GM18505 (cell line): ENCODE results near the gene RERE.

Experiments used
- ATAC-seq: cut with Tn5 transposase; IDR thresholded peaks from one replicate; pipeline ENCODE4 v1.9.1; 2021; ENCODE audit not compliant: unreplicated experiment
- POLR2A ChIP-seq: IDR thresholded peaks from 4 replicates; pipeline ENCODE4 v1.6.1; 2011; ENCODE audit warnings: borderline replicate concordance; ENCODE audit not compliant: insufficient read depth, insufficient read length; ENCODE audit errors: extremely low read depth

The RERE gene

DNA sequence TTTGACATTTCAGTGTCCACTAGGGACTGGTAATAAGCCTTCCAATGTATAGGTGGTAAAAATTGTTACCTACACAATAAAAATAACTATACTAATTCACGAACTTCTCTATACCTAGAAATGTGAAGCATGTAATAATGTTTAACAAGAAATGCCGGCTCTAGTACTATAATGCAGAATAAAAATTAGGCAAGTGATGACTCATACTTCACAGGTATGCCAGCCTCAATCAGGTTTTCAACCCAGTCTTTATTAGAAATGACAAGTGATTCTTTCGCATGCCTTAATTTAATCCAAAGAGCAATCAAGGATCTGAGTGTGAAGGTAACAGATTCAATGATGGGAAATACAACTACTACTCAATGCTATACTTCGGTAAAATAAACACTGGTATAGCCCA, 134.9 kb downstream of the RERE start:
- no peak for TF ChIP-seq POLR2A
- no peak for ATAC-seq

DNA sequence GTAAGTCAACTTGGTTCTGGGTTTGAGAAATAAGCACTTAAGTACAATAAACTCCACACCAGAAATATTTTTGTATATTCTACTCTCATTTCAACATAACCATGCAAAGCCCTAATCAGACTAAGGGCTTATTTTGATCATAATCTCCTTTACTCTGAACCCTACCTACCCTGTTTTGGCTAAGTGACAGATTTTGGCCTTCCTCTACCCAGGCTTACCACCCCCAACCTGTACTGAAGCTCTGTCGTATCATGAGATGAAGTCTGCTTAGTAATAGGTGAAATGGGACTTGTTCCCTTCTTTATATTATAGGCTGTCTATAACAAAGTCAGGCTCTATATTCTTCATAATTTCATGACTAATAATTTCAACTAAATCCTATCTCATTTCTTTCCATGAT, 135.5 kb downstream of the RERE start:
- TF ChIP-seq POLR2A, result no peak
- no peak for ATAC-seq

DNA sequence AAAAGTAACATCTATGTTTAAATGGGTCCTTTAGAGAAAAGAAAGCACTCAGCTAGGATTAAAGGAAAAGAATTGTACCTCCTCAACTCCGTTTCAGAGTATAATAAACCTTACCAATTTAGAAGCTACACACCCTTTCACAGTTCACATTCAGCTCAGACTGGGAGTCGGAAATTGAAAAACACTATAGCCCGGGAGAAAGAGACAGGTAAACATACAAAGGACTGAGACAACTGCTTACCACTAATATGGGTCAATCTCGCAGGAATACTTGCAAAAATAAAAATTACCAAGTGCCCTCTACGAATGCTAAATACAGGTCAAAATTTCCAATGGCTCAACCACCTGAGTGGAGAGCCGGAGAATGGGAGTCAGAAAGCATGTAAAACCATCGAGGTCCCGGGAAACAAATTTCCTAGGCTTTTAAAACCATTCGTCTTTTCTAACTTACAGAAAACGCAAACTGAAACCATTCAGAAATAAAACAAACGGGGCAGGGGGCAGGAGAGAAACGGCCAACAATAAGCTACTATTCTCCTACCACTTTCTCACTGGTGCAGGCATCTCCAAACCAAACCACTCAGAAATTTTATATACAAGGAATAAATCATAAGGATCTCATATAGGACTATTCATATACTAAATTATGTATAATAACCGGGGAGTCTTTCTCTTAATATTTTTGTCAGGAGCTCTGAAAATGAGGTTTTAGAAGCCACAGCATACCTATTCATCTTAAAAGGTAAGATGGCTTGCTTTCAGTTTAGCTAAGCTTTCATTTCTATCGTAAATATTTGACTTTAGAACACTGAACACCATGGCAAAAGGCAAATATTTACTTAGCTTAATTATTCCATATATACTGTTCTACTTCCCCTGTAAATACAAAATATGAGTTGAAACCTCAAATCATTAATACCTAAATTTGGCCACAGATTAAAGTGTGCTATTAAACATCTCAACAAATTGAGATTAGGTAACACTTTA, 136.5 kb downstream of the RERE start:
- no peak for TF ChIP-seq POLR2A
- ATAC-seq, result no peak

DNA sequence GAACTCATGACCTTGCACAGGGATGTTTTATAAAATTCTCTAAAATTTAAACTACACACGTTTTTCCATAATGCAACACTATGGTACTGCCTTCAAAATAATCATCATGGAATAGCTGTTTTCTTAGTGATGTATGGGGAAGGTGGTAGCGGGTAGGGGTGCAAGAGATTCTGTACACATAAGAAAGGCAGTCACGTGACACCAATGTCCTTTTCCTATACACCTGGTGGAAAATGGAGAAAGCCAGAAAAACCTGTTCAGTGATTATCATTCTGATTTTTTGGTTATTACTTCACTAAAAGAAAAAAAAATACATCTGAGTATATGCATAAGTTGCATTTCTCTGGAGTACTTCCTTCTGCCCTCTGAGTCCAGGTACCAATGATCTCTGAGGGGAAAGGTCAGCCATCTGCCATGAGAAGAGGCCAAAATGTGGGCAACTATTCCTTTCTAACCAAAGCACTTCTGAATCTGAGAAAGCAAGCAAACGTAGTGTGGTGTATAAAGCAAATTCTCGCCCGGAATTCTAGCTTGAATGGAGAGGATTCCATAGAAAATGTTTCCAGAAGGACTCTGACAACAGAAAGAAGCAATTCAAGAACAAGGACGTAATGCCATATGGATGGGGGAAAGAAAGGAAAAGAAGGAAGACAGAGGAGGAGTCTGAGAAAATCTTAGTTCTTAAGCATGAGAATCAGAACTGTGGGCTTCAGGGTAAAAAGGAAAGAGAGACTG, 137.3 kb downstream of the RERE start:
- ATAC-seq, result no peak
- TF ChIP-seq POLR2A, result no peak

DNA sequence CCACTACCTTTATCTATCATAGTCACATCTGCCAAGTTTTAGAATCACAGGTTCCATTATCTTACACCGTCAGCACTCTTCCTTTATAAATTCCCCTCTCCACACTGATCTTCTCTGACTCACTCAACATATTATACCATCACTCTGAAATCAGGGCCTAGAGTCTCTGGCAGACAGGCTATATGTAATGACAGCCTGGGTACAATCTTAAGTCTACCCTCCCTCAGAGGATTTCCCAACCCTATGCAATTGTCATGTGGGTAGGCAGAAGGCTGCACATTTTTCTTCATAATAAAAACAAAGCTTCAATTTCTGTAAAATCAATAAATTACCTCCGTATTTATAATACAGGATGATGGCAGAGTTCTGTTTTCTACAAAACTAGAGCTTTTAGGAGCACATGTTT, 138.0 kb downstream of the RERE start:
- ATAC-seq, result no peak
- no peak for TF ChIP-seq POLR2A

DNA sequence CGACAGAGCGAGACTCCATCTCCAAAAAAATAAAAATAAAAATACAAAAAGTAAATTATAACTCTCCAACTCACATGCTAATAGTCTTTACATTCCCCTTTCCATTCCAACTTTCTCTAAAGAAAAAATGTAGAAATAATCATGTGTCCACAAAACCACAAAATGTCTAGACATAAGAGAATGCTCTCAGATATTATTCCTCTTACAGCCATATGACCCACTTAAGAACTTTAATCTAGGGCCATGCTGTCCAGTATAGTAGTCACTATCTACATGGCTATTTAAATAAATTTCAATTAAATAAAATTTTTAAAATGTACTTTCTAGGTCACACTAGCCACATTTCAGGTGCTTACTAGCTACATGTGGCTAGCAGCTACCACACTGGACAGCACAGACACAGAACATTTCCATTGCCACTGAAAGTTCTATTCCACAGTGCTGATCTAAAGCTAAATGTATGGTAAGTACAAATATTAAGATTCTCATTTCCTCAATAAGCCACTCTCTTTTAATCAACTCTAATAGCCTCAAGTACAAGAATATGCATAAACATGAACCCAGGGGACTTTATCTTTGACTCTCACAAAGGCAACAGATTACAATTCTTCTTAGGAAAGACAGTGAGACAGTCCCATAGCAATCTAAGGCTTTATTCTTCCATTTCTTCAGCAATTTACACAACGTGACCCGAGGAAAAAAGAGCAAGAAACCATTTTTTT, 138.6 kb downstream of the RERE start:
- no peak for ATAC-seq
- TF ChIP-seq POLR2A, result no peak

DNA sequence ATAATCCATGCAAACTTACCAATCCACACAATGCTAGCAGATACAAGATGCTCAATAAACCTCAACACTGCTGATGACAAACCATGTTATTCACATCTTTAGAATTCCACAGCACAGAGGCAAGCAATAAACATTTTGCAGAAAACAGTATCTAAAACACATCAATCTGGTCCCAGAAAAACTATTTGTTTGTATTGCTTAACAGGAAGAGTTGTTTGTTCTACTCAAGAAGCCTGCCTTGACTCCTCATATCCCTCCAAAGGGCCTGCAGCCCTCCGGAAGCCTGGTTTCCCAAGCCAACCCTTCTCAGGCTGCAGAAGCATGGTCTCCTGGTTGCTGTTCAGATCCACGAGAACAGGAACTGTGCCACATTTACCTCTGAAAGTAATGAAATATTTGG, 139.7 kb downstream of the RERE start:
- no peak for ATAC-seq
- no peak for TF ChIP-seq POLR2A

DNA sequence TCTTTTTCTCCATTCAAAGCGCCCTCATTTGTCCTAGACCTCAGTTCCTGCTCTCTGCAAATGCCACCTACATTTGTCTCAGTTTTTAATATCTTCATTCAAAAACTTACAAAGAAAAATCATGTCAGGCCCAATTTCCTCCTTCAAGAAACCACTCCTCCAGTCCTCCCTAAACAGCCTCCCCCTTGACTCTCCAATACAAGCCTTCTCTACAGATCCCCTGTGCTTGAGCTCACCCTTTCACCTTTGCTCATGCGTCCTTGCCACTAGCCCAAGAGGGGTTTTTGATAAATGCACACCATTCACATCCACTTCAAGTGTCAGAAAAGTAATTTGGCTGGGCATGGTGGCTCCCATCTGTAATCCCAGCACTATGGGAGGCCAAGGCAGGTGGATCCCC, 140.6 kb downstream of the RERE start:
- no peak for TF ChIP-seq POLR2A
- ATAC-seq, result no peak

DNA sequence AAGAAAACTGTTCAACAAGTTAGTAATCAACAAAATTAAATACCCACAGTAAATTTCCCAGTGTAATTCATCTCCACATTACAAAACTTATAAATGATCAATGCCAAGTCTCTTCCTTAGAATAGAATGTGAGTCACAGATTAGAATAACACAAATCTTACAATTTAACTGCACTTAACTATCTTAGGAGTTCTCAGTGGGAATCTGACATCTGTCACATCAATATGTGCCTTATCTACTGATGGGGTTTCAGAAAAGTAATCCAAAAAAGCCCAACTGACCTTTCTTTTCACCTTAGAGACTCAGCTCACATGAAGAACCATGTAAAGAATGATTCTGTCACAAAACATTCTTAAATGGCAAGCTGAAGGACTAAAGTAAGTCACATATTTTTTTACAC, 141.4 kb downstream of the RERE start:
- no peak for ATAC-seq
- TF ChIP-seq POLR2A, result no peak

DNA sequence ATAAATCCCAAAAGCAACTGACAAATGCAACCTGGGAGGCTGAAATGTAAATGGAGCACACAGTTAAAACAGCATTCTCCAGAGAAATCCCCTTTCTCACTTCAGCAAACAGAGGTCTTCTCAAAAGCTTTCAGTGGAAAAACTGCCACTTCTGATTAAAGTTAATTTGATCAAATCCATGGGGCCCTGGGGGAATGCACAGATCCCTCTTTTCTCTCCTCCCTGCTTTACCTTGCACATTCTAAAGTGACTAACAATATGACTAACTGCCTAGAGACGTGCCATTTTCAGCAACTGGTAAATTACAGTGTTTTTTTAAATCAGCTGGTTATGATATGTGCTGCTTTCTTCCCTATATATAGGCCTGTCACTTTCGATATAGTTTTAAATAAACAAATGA, 142.5 kb downstream of the RERE start:
- TF ChIP-seq POLR2A, result no peak
- ATAC-seq, result no peak

DNA sequence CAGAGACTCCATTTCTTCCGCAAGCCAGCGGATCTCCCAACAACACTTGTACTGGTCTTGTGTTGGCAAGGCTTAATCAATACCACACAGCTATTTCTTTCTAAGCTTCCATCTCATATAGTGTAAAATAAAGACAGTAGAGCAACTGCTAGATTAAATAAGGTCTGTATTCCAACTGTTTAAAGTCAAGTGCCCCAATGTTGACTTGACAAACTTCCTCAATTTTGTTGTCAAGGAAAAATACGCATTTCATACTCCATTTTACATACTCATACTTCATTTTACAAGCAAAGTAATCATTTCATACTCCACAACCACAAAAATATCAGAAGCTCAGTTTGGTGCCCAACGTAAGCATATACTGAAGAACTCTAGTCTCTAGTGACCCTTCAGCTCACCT, 143.0 kb downstream of the RERE start:
- ATAC-seq, result no peak
- TF ChIP-seq POLR2A, result no peak

DNA sequence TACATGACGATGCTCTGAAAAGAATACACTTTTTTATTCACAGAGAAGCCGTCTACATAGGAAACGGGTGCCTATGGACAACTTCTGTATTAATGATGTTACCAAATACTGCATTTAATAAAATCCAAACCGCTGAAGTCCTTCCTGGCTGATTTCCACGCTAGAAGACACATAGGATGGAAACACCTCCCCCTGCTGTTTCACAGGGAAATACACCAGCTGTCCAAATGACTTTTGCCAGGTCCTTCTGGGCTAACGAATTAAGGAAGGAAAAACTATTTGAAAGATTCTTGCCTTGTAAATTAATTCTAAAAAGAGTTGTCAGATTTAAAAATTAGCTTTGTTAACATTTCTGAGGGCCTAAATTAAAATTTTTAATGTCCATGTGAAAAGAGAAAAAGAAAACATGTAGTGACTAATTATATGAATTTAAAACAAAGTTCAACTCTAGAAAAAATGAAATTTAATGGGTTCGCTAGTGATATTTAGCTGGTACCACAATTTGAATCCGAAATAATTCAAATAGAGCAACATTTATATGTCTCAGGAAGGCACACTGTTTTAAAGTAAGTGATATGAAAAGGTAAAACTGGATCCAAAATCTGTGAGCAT, 146.0 kb downstream of the RERE start:
- no peak for ATAC-seq
- no peak for TF ChIP-seq POLR2A

DNA sequence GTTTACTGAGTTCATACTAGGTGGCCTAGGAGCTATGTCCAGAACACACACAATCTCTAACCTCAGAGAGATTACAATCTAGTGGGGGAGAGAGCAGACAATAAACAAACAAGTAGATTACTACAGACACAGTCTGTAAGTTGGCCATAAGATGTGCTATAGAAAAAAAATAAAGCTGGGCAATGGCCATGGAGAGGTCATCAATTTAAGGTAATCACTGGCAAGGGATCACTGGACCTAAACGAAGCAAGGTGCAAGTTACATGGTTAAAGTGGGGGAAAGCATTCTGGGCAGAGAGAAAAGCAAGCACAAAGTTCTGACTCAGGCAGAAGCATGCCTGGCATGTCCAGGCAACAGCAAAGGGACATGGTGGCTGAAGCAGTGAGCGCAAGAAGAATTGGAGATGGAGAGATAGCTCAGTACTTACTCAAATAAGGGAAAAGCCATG, 147.0 kb downstream of the RERE start:
- TF ChIP-seq POLR2A, result no peak
- no peak for ATAC-seq

DNA sequence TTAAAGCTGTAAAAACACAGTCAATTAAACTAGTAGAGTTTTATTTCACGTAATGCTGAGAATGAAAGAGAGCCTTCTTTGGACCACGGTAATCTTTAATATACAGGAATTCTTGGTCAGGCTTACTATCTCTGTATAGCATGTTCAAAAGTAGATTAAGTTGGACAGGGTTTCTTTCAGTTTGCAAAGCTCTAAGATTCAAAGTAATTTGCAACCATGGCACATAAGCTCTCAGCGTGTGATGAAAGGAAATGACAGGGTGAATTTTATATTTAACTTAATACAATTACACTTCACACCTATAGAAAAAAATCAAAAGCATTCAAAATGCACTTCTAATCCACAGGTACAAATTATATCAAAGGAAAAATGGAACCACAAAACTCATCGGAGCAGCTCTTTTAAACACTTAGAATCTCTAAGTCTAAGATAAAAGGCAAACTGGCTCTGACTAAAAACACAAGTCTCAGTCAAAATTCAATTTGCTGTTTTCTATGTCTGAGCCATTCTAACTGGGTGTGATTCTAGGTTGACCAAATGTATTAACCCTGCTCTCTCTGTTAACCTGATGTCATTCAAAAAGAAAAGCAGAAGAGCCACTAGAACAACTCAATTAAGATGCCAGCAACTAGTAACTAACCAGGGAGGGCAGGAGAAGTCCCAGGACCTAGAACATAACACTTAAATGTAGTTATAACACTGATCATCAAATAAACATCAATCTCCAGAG, 147.7 kb downstream of the RERE start:
- ATAC-seq, result no peak
- no peak for TF ChIP-seq POLR2A
